ENCODE data around the gene DCLK2.

The DCLK2 gene

GRCh38 chr4:150070464-150071170, 7.6 kb upstream of the DCLK2 start:
- no peak for DNase-seq

GRCh38 chr4:150072471-150072870, 5.8 kb upstream of the DCLK2 start:
- no peak for DNase-seq

- no peak for DNase-seq
These were observed 5.1 kb upstream of the DCLK2 start for GRCh38 chr4:150072906-150073714.

GRCh38 chr4:150074064-150074463, 4.2 kb upstream of the DCLK2 start:
- DNase-seq, result no peak

GRCh38 chr4:150078579-150079080, 385 bp downstream of the DCLK2 start:
- DNase-seq, result no peak

GRCh38 chr4:150079081-150079581, 886 bp downstream of the DCLK2 start:
- DNase-seq, result no peak

- DNase-seq, result no peak
These were observed 2.1 kb downstream of the DCLK2 start for GRCh38 chr4:150080337-150080736.

- DNase-seq, result no peak
These were observed 2.6 kb downstream of the DCLK2 start for GRCh38 chr4:150080875-150081274.

GRCh38 chr4:150082241-150082640, 4.0 kb downstream of the DCLK2 start:
- DNase-seq, result no peak

- DNase-seq, result no peak
These were observed 8.8 kb downstream of the DCLK2 start for GRCh38 chr4:150087006-150087405.

GRCh38 chr4:150089732-150090131, 11.5 kb downstream of the DCLK2 start:
- DNase-seq, result no peak

GRCh38 chr4:150090836-150091235, 12.6 kb downstream of the DCLK2 start:
- no peak for DNase-seq

GRCh38 chr4:150094676-150095075, 16.4 kb downstream of the DCLK2 start:
- DNase-seq, result no peak

- DNase-seq, result no peak
These were observed 18.4 kb downstream of the DCLK2 start for GRCh38 chr4:150096625-150097024.

- no peak for DNase-seq
These were observed 20.0 kb downstream of the DCLK2 start for GRCh38 chr4:150098214-150098613.

- DNase-seq, result no peak
These were observed 26.3 kb downstream of the DCLK2 start for GRCh38 chr4:150104404-150105027.

- DNase-seq, result no peak
These were observed 28.6 kb downstream of the DCLK2 start for GRCh38 chr4:150106886-150107285.

GRCh38 chr4:150108691-150109090, 30.4 kb downstream of the DCLK2 start:
- no peak for DNase-seq

GRCh38 chr4:150114641-150115040, 36.4 kb downstream of the DCLK2 start:
- DNase-seq, result no peak

- no peak for DNase-seq
These were observed 37.6 kb downstream of the DCLK2 start for GRCh38 chr4:150115851-150116250.

- no peak for DNase-seq
These were observed 38.3 kb downstream of the DCLK2 start for GRCh38 chr4:150116506-150116905.

- no peak for DNase-seq
These were observed 38.8 kb downstream of the DCLK2 start for GRCh38 chr4:150117094-150117493.

- DNase-seq, result no peak
These were observed 39.4 kb downstream of the DCLK2 start for GRCh38 chr4:150117629-150118028.

GRCh38 chr4:150119492-150119891, 41.2 kb downstream of the DCLK2 start:
- no peak for DNase-seq
